Stimulated activated CD8-positive, alpha-beta memory T cell treated with anti-CD3 and anti-CD28 coated beads, Interleukin-7, amount 100 ng/mL, for 24 hours (primary cell): ENCODE measurements around the gene SPECC1L.
"Not testable (repeated sequence)": the region's sequence is repeated elsewhere in the genome, so short reads cannot be mapped to it uniquely, and the experiment has no call there.

Source experiments
- DNase-seq: peaks from one replicate; pipeline ENCODE4 v3.0.0-alpha.2; 2020; ENCODE audit warnings: low read depth

The SPECC1L gene

GRCh38 chr22:24270556-24271385, at the start of gene SPECC1L:
Gene SPECC1L (plus strand): TSS chr22:24270831. CDS start chr22:24302232, 31,401 bp downstream.
- peak; percentile 72 for DNase-seq

DNA sequence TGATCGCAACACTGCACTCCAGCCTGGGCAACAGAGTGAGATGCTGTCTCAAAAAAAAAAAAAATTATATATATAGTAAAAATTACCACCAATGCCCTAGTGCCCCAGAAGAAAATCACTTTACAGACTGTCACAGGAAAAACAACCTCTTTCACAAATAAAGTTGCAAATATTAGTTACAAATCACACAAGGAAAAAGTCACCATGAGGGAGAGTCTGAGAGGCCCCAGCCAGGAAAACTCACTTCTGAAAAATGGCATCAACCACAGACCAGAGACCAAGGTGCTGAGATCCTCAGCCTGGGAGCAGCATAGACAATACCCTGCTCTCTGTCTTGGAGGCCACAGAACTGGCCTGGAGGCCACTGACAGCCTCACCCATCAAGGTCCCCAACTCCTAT, 46.2 kb upstream of the SPECC1L start:
- DNase-seq: no peak

DNA sequence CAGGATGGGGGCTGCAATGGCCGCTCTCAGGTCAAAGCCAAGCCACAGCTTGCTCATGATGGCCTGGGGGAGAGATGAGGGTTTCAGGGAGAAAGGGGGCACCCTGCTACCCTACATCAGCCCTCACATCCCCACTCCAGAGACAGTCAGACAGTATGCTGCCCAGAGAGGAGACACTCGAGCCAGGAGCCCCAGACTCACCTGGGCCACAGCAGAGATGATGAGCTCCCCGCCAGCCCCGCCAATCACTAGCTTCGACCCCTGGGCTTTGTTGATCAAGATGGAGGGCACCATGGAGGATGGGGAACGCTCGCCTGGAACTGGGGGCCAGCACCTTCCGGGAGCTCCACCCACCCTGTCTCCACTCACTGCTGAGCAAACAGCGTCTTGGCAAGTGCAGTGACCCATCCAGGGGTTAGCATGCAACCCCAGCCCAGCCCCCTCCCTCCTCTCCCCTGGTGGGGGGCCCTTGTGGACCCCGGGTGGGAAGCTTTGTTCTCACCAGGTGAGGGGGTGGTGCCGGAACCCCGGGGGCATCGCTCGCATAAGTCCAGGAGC, 45.5 kb upstream of the SPECC1L start:
- no peak for DNase-seq

GRCh38 chr22:24225951-24226350, 44.7 kb upstream of the SPECC1L start:
- DNase-seq: no peak

GRCh38 chr22:24230911-24231656, 39.5 kb upstream of the SPECC1L start:
- DNase-seq: peak; percentile 59

DNA sequence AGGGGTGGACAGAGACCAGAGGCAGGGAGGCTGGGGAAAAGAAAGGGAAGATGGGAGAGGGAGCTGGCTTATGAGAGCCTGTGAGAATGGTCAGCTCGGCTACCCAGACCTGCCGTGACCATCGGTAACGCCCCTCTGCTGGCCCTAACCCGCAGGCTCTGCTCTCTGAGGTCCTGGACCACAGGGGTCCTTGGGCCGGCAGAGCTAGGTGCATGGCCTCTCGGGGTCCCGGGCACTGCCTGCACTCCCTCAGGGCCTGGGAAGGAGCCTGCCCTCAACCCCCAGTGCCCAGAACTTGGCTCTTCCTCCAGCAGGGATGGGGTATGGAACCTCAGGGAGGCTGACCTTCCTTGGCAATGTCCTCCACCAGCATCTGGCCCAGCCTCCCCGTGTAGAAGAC, 38.9 kb upstream of the SPECC1L start:
- no peak for DNase-seq

- DNase-seq: no peak
Measured at GRCh38 chr22:24232124-24232523, 38.5 kb upstream of the SPECC1L start.

GRCh38 chr22:24232725-24233124, 37.9 kb upstream of the SPECC1L start:
- no peak for DNase-seq

- no peak for DNase-seq
Measured at GRCh38 chr22:24233235-24233634, 37.4 kb upstream of the SPECC1L start.

- DNase-seq: no peak
Measured at GRCh38 chr22:24233816-24234215, 36.8 kb upstream of the SPECC1L start.

DNA sequence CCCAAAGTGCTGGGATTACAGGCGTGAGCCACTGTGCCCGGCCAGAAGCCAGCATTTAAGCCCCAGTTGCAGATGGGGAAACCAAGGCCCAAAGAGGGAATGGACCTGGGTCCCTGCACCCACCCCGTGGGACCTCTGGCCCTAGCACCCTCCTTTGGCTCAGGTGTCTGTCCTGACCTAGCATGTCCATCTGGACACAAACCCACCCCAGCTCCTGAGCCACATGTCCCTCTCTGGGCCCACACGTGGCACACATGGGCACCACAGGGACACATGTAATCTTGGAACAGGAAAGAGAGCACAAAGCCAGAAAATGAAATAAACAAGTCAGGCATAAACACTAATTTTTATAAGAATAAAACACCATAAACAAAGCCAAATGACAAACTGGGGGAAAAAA, 35.3 kb upstream of the SPECC1L start:
- no peak for DNase-seq

DNA sequence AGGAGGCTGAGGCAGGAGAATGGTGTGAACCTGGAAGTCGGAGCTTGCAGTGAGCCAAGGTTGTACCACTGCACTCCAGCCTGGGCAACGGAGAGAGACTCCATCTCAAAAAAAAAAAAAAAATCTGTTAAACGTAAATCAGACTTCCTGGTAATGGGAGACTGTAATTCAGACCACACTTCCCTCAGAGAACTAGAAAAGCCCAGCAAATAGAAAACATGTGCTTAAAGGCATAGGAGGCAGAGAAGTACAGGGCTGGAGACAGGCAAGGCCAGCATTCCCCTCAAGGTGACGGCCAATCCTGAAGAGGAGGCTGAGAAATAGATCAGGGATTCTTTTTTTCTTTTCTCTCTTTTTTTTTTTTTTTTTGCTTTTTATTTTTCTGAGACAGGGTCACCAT, 34.0 kb upstream of the SPECC1L start:
- DNase-seq: no peak

- DNase-seq: not testable (repeated sequence)
Measured at GRCh38 chr22:24238101-24238694, 32.4 kb upstream of the SPECC1L start.

DNA sequence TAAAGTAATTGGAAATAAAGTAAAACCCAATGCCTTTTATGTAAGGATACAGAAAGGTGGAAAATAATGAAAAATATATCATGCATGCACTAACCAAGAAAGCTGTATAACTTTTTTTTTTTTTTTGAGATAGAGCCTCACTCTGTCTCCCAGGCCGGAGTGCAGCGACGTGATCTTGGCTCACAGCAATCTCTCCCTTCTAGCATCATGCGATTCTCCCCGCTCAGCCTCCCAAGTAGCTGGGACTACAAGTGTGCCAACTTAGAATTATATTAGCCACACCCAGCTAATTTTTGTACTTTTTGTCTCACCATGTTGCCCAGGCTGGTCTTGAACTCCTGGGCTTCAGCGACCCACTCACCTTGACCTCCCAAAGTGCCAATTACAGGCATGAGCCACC, 30.2 kb upstream of the SPECC1L start:
- DNase-seq: no peak

- not testable (repeated sequence) for DNase-seq
Measured at GRCh38 chr22:24240985-24241692, 29.5 kb upstream of the SPECC1L start.

DNA sequence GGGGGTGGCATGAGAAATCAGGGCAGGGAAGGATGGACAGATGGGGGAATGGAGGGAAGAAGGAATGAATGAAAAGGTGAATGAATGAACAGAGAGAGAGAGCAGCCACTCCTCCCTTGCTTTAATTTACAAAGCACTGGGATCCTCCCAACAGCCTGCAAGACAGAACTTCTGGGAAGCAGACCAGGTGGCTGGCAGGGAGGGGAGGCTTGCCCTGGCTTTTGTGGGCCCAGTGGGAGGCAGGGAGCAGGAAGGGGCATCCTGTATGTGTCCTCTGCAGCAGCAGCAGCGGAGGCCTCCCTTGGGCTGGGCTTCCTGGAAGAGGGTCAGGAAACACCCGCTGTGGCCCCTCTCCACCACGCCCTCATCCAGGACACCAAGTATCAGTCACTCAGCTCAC, 27.2 kb upstream of the SPECC1L start:
- DNase-seq: not testable (repeated sequence)

GRCh38 chr22:24244144-24244787, 26.4 kb upstream of the SPECC1L start:
- no peak for DNase-seq

DNA sequence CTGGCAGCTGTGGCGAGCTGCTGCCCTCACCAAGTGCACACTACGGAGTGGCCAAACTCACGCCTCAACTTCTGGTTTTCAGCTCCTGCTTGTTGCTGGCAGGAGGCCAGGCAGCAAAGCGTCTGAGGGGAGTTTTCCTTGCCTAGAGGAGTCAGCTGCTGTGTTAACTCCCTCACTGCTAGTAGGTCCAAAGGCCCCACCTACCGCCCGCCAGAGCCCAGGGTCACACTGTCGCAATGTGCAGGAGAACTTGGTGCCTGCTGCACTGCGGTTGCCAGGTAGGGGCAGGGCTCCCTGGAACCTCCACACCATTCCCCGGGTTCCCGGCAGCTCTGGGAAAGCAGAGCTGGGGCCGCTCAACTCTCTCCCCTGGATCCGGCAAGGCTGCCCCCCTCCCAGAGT, 25.6 kb upstream of the SPECC1L start, which contains the start of gene GGT5:
Gene GGT5 (minus strand): TSS at position 53 of the 402 bp plus-strand sequence. CDS start 357 bp downstream, outside the sequence.
- DNase-seq: not testable (repeated sequence)

GRCh38 chr22:24245584-24246561, 24.8 kb upstream of the SPECC1L start:
- DNase-seq: not testable (repeated sequence)

DNA sequence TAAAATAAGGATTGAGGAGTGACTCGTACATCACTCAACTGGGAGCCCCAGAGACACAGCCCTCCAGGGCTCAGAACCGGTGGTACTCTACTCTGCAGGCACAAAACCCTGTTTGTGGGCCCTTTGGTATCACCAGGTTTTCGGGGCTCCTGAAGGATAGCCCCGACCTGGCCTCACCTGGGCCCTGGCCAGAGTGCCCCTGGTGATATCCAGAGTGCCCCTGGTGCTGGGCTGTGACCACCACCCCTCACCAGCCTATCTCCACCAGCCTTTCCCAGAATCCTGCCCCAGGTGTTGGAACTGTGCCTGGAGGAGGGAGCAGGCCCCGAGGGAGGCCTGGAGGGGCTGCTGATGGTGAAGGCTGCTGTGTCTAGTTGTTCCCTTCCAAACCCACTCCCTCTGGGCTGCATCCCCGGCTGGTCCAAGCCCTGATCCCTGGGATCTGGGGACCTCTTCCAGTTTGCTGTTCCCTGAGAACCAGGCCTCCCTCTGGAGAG, 23.6 kb upstream of the SPECC1L start:
- no peak for DNase-seq
